CD14-positive monocyte (primary cell): ENCODE results near the gene PDE6G. TPM values are rescaled to one million over a fixed set of nuclear protein-coding genes. Genes with fewer than 3 reads are reported as not detected.
A peak's percentile ranks its signal among the peaks of the same experiment; 100 is the strongest.

Experiments used
- DNase-seq, 3 donors: peaks; one replicate each; pipeline ENCODE4 v3.0.0-alpha.2; 2011 to 2022
- H2AFZ ChIP-seq: 2 replicates; pipeline ENCODE4 v1.6.0; 2012; ENCODE audit warnings: mild to moderate bottlenecking, low read depth, low read length, inconsistent platforms; ENCODE audit not compliant: insufficient read depth, poor library complexity, severe bottlenecking
- H3K27ac ChIP-seq, 2 donors: 1 replicate in 1 of 2; 2 replicates in 1 of 2; pipeline ENCODE4 v1.5.1; 2012 to 2013; ENCODE audit warnings: low read length in 2 of 2, control low read depth in 1 of 2, inconsistent platforms in 1 of 2, low read depth in 1 of 2, mild to moderate bottlenecking in 1 of 2
- H3K27me3 ChIP-seq, 2 donors: one replicate each; pipeline versions ENCODE4 v1.6.0 to v1.6.1; 2011 to 2013; ENCODE audit warnings: low read length in 2 of 2; ENCODE audit not compliant: control insufficient read depth in 2 of 2, insufficient read depth in 2 of 2
- H3K36me3 ChIP-seq, 2 donors: replicated peaks in 1 of 2; 1 replicate in 1 of 2; 2 replicates in 1 of 2; pipeline versions ENCODE4 v1.5.1 to v1.6.1; 2012 to 2013; ENCODE audit warnings: low read length in 2 of 2, control low read depth in 1 of 2, inconsistent platforms in 1 of 2, mild to moderate bottlenecking in 1 of 2; ENCODE audit not compliant: insufficient read depth in 2 of 2, control insufficient read depth in 1 of 2
- H3K4me1 ChIP-seq, 2 donors: 1 replicate in 1 of 2; 2 replicates in 1 of 2; pipeline versions ENCODE4 v1.5.1 to v1.6.1; 2012 to 2013; ENCODE audit warnings: low read length in 2 of 2, control low read depth in 1 of 2, inconsistent platforms in 1 of 2, mild to moderate bottlenecking in 1 of 2, moderate library complexity in 1 of 2; ENCODE audit not compliant: insufficient read depth in 2 of 2, control insufficient read depth in 1 of 2
- H3K4me2 ChIP-seq: replicated peaks from 2 replicates; pipeline ENCODE3; 2012; ENCODE audit warnings: low read length, moderate library complexity, mild to moderate bottlenecking; ENCODE audit not compliant: poor library complexity, severe bottlenecking; ENCODE audit errors: extremely low read depth
- H3K4me3 ChIP-seq, 3 experiments: fragments of 200-600 bp in 1 of 3; sonication (generic) in 1 of 3; replicated peaks in 1 of 3; 1 replicate in 2 of 3; 2 replicates in 1 of 3; pipeline ENCODE4 v1.5.1; 2011 to 2013; ENCODE audit warnings: low read length in 3 of 3, mild to moderate bottlenecking in 3 of 3, control low read depth in 2 of 3, low read depth in 2 of 3, inconsistent platforms in 1 of 3, moderate library complexity in 1 of 3
- H3K79me2 ChIP-seq: 2 replicates; pipeline ENCODE4 v1.6.0; 2012; ENCODE audit warnings: mild to moderate bottlenecking, control low read depth, inconsistent platforms, low read length, moderate library complexity; ENCODE audit not compliant: insufficient read depth
- H3K9ac ChIP-seq: 2 replicates; pipeline ENCODE4 v1.6.0; 2017; ENCODE audit warnings: low read length, mild to moderate bottlenecking; ENCODE audit not compliant: insufficient read depth, poor library complexity, severe bottlenecking
- H3K9me3 ChIP-seq, 2 donors: replicated peaks in 1 of 2; 1 replicate in 1 of 2; 2 replicates in 1 of 2; pipeline versions ENCODE4 v1.5.1 to v1.6.1; 2012 to 2013; ENCODE audit warnings: low read length in 2 of 2, control low read depth in 1 of 2; ENCODE audit not compliant: control insufficient read depth in 1 of 2, insufficient read depth in 1 of 2
- H4K20me1 ChIP-seq: 2 replicates; pipeline ENCODE4 v1.6.0; 2012; ENCODE audit warnings: mild to moderate bottlenecking, low read length, control low read depth, moderate library complexity; ENCODE audit not compliant: insufficient read depth
- H3K27ac Mint-ChIP-seq, 7 donors: one replicate each; pipeline ENCODE4 v1.8.0; 2020; ENCODE audit warnings: mild to moderate bottlenecking in 7 of 7, mixed read lengths in 7 of 7, moderate library complexity in 6 of 7, inconsistent platforms in 2 of 7
- H3K27me3 Mint-ChIP-seq, 3 donors: one replicate each; pipeline ENCODE4 v1.8.0; 2021 to 2022; ENCODE audit warnings: low read depth in 3 of 3, mild to moderate bottlenecking in 3 of 3, mixed read lengths in 3 of 3, moderate library complexity in 3 of 3, inconsistent platforms in 1 of 3
- H3K36me3 Mint-ChIP-seq, 2 donors: one replicate each; pipeline ENCODE4 v1.8.0; 2020; ENCODE audit warnings: mixed read lengths in 2 of 2, inconsistent platforms in 1 of 2, mild to moderate bottlenecking in 1 of 2
- H3K4me1 Mint-ChIP-seq: one replicate; pipeline ENCODE4 v1.8.0; 2020; ENCODE audit warnings: mild to moderate bottlenecking, mixed read lengths
- H3K4me3 Mint-ChIP-seq, 2 donors: one replicate each; pipeline ENCODE4 v1.8.0; 2020; ENCODE audit warnings: mild to moderate bottlenecking in 2 of 2, mixed read lengths in 2 of 2, moderate library complexity in 1 of 2
- H3K9me3 Mint-ChIP-seq, 7 donors: one replicate each; pipeline ENCODE4 v1.8.0; 2020 to 2022; ENCODE audit warnings: mixed read lengths in 7 of 7, mild to moderate bottlenecking in 6 of 7, moderate library complexity in 6 of 7, inconsistent platforms in 2 of 7
- WGBS: methylation state at CpG from one replicate; pipeline ENCODE4 v1.1.5; 2013; ENCODE audit warnings: missing lambda C conversion rate; ENCODE audit not compliant: insufficient coverage; 5-methylcytosine and 5-hydroxymethylcytosine counted together
- intact Hi-C, 2 donors: fragments of 100-400 bp; cut with micrococcal nuclease; formaldehyde crosslinking; loops; one replicate each; pipeline versions ENCODE4 v1.15.0 to v1.15.1; 2023
- polyA plus RNA-seq, 3 donors: library from polyadenylated mRNA; depleted of rRNA in 1 of 3; unstranded in 2 of 3; stranded (reverse) in 1 of 3; fragments of 300-500 nt in 2 of 3; fragments of >200 nt in 1 of 3; fragmentation: Illumina TruSeq in 2 of 3; gene quantifications; 1 replicate in 2 of 3; 2 replicates in 1 of 3; pipeline ENCODE4 v1.2.3, GENCODE V29; 2012 to 2021
- TF ChIP-seq, protein P1 (sequence below): fragments of 200-600 bp; IDR thresholded peaks from one replicate; pipeline ENCODE4 v1.8.0; 2022; ENCODE audit warnings: antibody characterized with exemption, mild to moderate bottlenecking

Gene PDE6G
- polyA plus RNA-seq, 3 donors = 8.9 to 12.0 (median 11.5) TPM

DNA sequence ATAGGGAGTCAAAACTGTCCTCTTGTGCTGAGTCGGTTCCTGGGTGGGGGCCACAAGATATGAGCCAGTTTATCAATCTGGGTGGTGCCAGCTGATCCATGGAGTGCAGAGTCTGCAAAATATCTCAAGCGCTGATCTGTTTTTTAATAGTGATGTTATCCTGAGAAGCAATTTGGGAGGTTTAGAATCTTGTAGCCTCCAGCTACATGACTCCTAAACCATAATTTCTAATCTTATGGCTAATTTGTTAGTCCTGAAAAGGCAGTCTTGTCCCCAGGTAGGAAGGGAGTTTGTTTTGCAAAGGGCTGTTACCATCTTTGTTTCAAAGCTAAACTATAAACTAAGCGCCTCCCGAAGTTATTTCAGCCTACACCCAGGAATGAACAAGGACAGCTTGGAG lies 17.7 kb downstream of the PDE6G start:
- peaks cover 31% of the 10 kb centered on the region for H3K79me2 ChIP-seq
- Mint-ChIP-seq H3K36me3 (no peaks in the 10 kb centered on the region), H3K4me1 (peaks cover 18% of the 10 kb centered on the region), H3K4me3 (no peak overlapping the region), H3K27ac (no peak overlapping the region), H3K27me3 (peaks cover 0 to 6% (median 0%) of the 10 kb centered on the region in 3 donors), H3K9me3 (no peaks in the 10 kb centered on the region)
- H4K20me1 ChIP-seq = peaks cover 25% of the 10 kb centered on the region
- no peak overlapping the region for H2AFZ ChIP-seq
- H3K9ac ChIP-seq = no peak overlapping the region
- H3K4me2 ChIP-seq = no peak overlapping the region
- WGBS = 100% methylated on average over 1 of the region's 4 CpGs
- H3K36me3 ChIP-seq = no peaks in the 10 kb centered on the region
- no peak for DNase-seq
- TF ChIP-seq, protein P1, sequence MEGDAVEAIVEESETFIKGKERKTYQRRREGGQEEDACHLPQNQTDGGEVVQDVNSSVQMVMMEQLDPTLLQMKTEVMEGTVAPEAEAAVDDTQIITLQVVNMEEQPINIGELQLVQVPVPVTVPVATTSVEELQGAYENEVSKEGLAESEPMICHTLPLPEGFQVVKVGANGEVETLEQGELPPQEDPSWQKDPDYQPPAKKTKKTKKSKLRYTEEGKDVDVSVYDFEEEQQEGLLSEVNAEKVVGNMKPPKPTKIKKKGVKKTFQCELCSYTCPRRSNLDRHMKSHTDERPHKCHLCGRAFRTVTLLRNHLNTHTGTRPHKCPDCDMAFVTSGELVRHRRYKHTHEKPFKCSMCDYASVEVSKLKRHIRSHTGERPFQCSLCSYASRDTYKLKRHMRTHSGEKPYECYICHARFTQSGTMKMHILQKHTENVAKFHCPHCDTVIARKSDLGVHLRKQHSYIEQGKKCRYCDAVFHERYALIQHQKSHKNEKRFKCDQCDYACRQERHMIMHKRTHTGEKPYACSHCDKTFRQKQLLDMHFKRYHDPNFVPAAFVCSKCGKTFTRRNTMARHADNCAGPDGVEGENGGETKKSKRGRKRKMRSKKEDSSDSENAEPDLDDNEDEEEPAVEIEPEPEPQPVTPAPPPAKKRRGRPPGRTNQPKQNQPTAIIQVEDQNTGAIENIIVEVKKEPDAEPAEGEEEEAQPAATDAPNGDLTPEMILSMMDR = no peak
- H3K4me1 ChIP-seq = peaks cover 17 to 20% of the 10 kb centered on the region in 2 donors
- no peaks in the 10 kb centered on the region for H3K27me3 ChIP-seq
- H3K9me3 ChIP-seq = no peaks in the 10 kb centered on the region
- no peak overlapping the region for H3K4me3 ChIP-seq
- H3K27ac ChIP-seq = no peak overlapping the region
- intact Hi-C loops = no loop called here

DNA sequence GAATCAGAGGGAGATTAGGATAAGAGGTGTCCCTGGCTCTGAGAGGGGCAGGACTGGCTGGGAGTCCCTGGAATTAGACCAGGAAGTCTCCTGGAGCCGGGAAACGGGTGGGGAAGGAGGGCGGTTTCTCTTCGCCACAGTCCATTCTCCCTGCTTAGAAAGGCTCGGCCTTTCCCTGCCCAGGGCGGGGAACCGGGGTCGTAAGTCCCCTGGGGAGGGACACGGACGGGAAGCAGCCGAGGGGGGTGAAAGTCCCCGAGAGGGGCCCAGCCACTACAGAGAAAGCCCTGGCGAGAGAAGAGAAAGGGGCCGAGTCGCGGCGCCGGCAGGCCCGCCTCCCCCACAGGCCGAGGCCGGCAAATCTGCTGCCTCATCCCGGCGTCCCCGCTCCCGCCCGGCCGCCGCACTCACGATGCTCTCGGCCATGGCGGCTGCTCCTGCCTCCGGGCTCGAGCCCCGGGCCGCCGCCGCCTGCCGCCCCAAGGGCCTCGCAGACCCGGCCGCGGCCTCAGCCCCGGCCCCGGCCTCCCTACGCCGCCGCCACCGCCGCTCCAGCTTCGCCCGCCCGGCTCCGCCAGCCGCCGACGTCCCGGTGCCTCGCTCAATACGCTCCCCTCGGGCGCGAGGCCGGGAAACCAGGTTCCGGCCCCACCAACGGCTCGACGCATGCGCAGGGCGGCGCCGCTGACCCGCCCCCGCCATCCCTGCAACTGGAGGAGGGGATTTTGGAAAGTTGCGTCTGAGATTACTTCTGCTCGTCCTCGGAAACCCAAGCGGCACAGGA lies 19.6 kb downstream of the PDE6G start, which contains the start of the genes NPLOC4 and TSPAN10:
TSS of gene NPLOC4 (minus strand) at position 608 of the 784 bp plus-strand sequence. CDS start at position 426, 182 bp downstream.
TSS of gene TSPAN10 (plus strand) at position 692 of the 784 bp plus-strand sequence. CDS start 5,217 bp downstream, outside the sequence.
- Histone ChIP-seq H3K4me1 (peaks cover 17 to 20% of the 10 kb centered on the region in 2 donors), H4K20me1 (peaks cover 45% of the 10 kb centered on the region), H3K79me2 (peaks cover 51% of the 10 kb centered on the region), H3K4me2 (peak within 1 kb of the TSS; percentile 87), H3K9ac (peak within 1 kb of the TSS; percentile 83), H3K4me3 (peak within 1 kb of the TSS; percentile 89 to 94 (median 94)), H3K9me3 (no peaks in the 10 kb centered on the region), H2AFZ (peak within 1 kb of the TSS; percentile 75), H3K27me3 (no peaks in the 10 kb centered on the region), H3K27ac (peak within 1 kb of the TSS; percentile 78 to 84), H3K36me3 (peaks cover 0 to 2% of the 10 kb centered on the region in 2 donors)
- Mint-ChIP-seq H3K27me3 (peaks cover 0 to 6% (median 0%) of the 10 kb centered on the region in 3 donors), H3K27ac (peak within 1 kb of the TSS; percentile 86 to 96 (median 90)), H3K4me1 (peaks cover 23% of the 10 kb centered on the region), H3K9me3 (no peaks in the 10 kb centered on the region), H3K4me3 (peak within 1 kb of the TSS; percentile 94 to 97), H3K36me3 (peaks cover under 1 to 1% of the 10 kb centered on the region in 2 donors)
- WGBS = under 1% methylated on average over 68 of the region's 77 CpGs
- intact Hi-C loops = no loop called here
- peak; percentile 81 to 95 (median 83) for DNase-seq
- TF ChIP-seq, protein P1 = no peak
